Keratinocyte (primary cell): ENCODE data around the gene TIGAR. TPM values are rescaled to one million over a fixed set of nuclear protein-coding genes. Genes with fewer than 3 reads are reported as not detected.
A peak's percentile ranks its signal among the peaks of the same experiment; 100 is the strongest.

Experiments
- DNase-seq: peaks from one replicate; pipeline ENCODE4 v3.0.0-alpha.2; 2011; ENCODE audit warnings: low read depth, missing footprints, low spot score
- FAIRE-seq: peaks from 2 replicates; lab custom pipeline; 2011; peaks lifted over from hg19 to GRCh38; lab: Jason Lieb, UNC
- H2AFZ ChIP-seq: 2 replicates; pipeline ENCODE4 v1.6.0; 2012; ENCODE audit warnings: low read length, control low read depth, inconsistent platforms; ENCODE audit not compliant: control insufficient read depth
- H3K27ac ChIP-seq: 2 replicates; pipeline ENCODE4 v1.5.1; 2011; ENCODE audit warnings: low read length; ENCODE audit not compliant: control insufficient read depth, insufficient read depth
- H3K27me3 ChIP-seq: 3 replicates; pipeline ENCODE4 v1.6.0; 2011; ENCODE audit warnings: low read length; ENCODE audit not compliant: control insufficient read depth, insufficient read depth; ENCODE audit errors: extremely low read depth
- H3K36me3 ChIP-seq, 2 experiments: 2 replicates in 1 of 2; 3 replicates in 1 of 2; pipeline ENCODE4 v1.5.1; 2011; ENCODE audit warnings: low read length in 2 of 2, mild to moderate bottlenecking in 1 of 2; ENCODE audit not compliant: control insufficient read depth in 2 of 2, insufficient read depth in 2 of 2; ENCODE audit errors: extremely low read depth in 1 of 2
- H3K4me1 ChIP-seq: 3 replicates; pipeline ENCODE4 v1.5.1; 2011; ENCODE audit warnings: low read length; ENCODE audit not compliant: control insufficient read depth, insufficient read depth; ENCODE audit errors: extremely low read depth
- H3K4me2 ChIP-seq: 3 replicates; pipeline ENCODE4 v1.6.0; 2011; ENCODE audit warnings: low read depth, low read length; ENCODE audit not compliant: control insufficient read depth, insufficient read depth; ENCODE audit errors: extremely low read depth
- H3K4me3 ChIP-seq, 3 experiments: fragments of 200-600 bp in 1 of 3; sonication (generic) in 1 of 3; 2 replicates in 2 of 3; 3 replicates in 1 of 3; pipeline ENCODE4 v1.5.1; 2011 to 2016; ENCODE audit warnings: low read length in 3 of 3, mild to moderate bottlenecking in 3 of 3, control low read depth in 2 of 3, inconsistent platforms in 1 of 3, low read depth in 1 of 3, mixed read lengths in 1 of 3, mixed run types in 1 of 3, moderate library complexity in 1 of 3; ENCODE audit not compliant: control insufficient read depth in 2 of 3, insufficient read depth in 2 of 3; ENCODE audit errors: extremely low read depth in 1 of 3
- H3K79me2 ChIP-seq: 2 replicates; pipeline ENCODE4 v1.6.0; 2012; ENCODE audit warnings: low read length; ENCODE audit not compliant: control insufficient read depth, insufficient read depth
- H3K9ac ChIP-seq: 3 replicates; pipeline ENCODE4 v1.6.0; 2011; ENCODE audit warnings: low read length; ENCODE audit not compliant: control insufficient read depth, insufficient read depth; ENCODE audit errors: extremely low read depth
- H3K9me1 ChIP-seq: 3 replicates; pipeline ENCODE4 v1.6.0; 2011; ENCODE audit warnings: low read length; ENCODE audit not compliant: control insufficient read depth, insufficient read depth; ENCODE audit errors: extremely low read depth
- H3K9me3 ChIP-seq: 2 replicates; pipeline ENCODE4 v1.5.1; 2012; ENCODE audit warnings: low read depth, low read length; ENCODE audit not compliant: control insufficient read depth
- H4K20me1 ChIP-seq: 3 replicates; pipeline ENCODE4 v1.6.0; 2011; ENCODE audit warnings: low read length; ENCODE audit not compliant: control insufficient read depth, insufficient read depth; ENCODE audit errors: extremely low read depth
- CTCF ChIP-seq, 3 experiments: IDR thresholded peaks in 1 of 3; conservative IDR thresholded peaks in 1 of 3; optimal IDR thresholded peaks in 1 of 3; 2 replicates in 2 of 3; 3 replicates in 1 of 3; pipeline versions ENCODE3 to v1.5.1; 2011; ENCODE audit warnings: low read length in 3 of 3, mild to moderate bottlenecking in 3 of 3, moderate library complexity in 2 of 3, control low read depth in 1 of 3, inconsistent platforms in 1 of 3; ENCODE audit not compliant: insufficient read depth in 2 of 3; ENCODE audit errors: extremely low read depth in 1 of 3
- EZH2 ChIP-seq: IDR thresholded peaks from one replicate; pipeline ENCODE4 v1.6.1; 2012; ENCODE audit warnings: inconsistent platforms, mild to moderate bottlenecking, low read length, moderate library complexity
- dilution Hi-C: fragments of 300-500 bp; cut with MboI; formaldehyde crosslinking; loops from one replicate; pipeline ENCODE4 v1.7.0; 2020; ENCODE audit warnings: low sequenced_read_pairs; ENCODE audit not compliant: extremely low pct_ligation_motif_present
- polyA plus RNA-seq, 5 experiments: library from polyadenylated mRNA; depleted of rRNA in 3 of 5; stranded (reverse) in 3 of 5; stranded (forward) in 1 of 5; unstranded in 1 of 5; fragments of >200 nt; gene quantifications; 1 replicate in 1 of 5; 2 replicates in 3 of 5; 3 replicates in 1 of 5; pipeline versions ENCODE4 v1.2.1 to v1.2.3, GENCODE V29; 2011 to 2012; ENCODE audit warnings: missing spikeins in 2 of 5, low read depth in 1 of 5, low replicate concordance in 1 of 5

TIGAR gene
- polyA plus RNA-seq, 1 donor (not counting 4 experiments of a cell fraction or from before 2014, with no cell fraction given): 37.3 TPM

DNA sequence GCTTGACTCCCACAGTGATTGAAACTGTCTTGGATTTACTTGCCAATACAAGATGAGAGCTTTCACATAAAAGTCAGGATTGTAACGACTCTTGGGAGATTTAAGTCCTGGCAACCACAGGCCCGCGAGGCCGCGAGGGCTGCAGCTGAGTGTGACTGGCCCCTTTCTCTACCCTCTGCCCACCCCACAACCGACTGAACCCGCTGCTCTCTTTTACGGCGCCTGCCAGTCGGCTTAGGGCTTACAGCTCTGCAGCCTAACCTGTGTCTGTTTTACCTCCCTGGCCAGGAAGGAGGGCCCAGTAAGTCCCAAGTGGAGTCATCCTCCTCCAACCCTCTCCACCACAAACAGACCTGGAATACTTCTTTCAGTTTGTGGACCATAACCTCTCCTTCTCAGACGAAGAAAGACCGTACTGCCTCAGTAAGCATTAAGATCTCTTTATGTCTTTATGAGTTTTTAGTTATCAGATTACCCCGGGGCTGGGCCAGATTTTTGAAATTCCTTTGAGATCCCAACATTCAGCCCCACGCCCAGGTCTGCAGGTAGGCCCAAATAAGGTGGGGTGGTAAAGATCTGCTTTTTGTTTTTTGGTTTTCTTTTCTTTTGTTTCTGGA is 12.6 kb upstream of the TIGAR start:
- H3K9me3 ChIP-seq: no peaks in the 10 kb centered on the region
- TF ChIP-seq CTCF (optimal IDR thresholded peaks at IDR 0.05 in 1 of 3, IDR thresholded peaks at IDR 0.05 in 1 of 3, conservative IDR thresholded peaks at IDR 0.05 in 1 of 3; ENCODE audit: extremely low read depth in 1 of 3, insufficient read depth in 2 of 3, low read length in 3 of 3): no peak
- TF ChIP-seq EZH2: no peak
- no peaks in the 10 kb centered on the region for H3K27me3 ChIP-seq
- H3K36me3 ChIP-seq: peaks cover 5 to 16% of the 10 kb centered on the region in 2 experiments
- H3K4me3 ChIP-seq: peak overlapping the region; percentile 8 to 24 (median 19)
- dilution Hi-C loops: no loop called here
- H3K9ac ChIP-seq: peak overlapping the region; percentile 50
- FAIRE-seq (no peak), DNase-seq (no peak)
- peaks cover 10% of the 10 kb centered on the region for H4K20me1 ChIP-seq
- H3K79me2 ChIP-seq: no peaks in the 10 kb centered on the region
- no peaks in the 10 kb centered on the region for H3K9me1 ChIP-seq
- peak overlapping the region; percentile 71 for H3K4me2 ChIP-seq
- peaks cover 24% of the 10 kb centered on the region for H3K4me1 ChIP-seq
- H3K27ac ChIP-seq: peak overlapping the region; percentile 66
- H2AFZ ChIP-seq: no peak overlapping the region

- dilution Hi-C loops: no loop called here
Observed at GRCh38 chr12:4311776-4312175, 9.2 kb upstream of the TIGAR start.

More at GRCh38 chr12:4311776-4312175, 9.2 kb upstream of the TIGAR start:
- no peaks in the 10 kb centered on the region for H3K79me2 ChIP-seq
- H2AFZ ChIP-seq: no peak overlapping the region
- H3K9ac ChIP-seq: no peak overlapping the region
- H3K4me3 ChIP-seq: no peak overlapping the region
- no peaks in the 10 kb centered on the region for H3K9me1 ChIP-seq
- no peaks in the 10 kb centered on the region for H3K9me3 ChIP-seq
- FAIRE-seq (no peak), DNase-seq (no peak)
- H4K20me1 ChIP-seq: peaks cover 5% of the 10 kb centered on the region
- TF ChIP-seq CTCF (optimal IDR thresholded peaks at IDR 0.05 in 1 of 3, IDR thresholded peaks at IDR 0.05 in 1 of 3, conservative IDR thresholded peaks at IDR 0.05 in 1 of 3; ENCODE audit: extremely low read depth in 1 of 3, insufficient read depth in 2 of 3, low read length in 3 of 3) (no peak), EZH2 (no peak)
- H3K36me3 ChIP-seq: peaks cover 0 to 2% of the 10 kb centered on the region in 2 experiments
- H3K4me1 ChIP-seq: peaks cover 24% of the 10 kb centered on the region
- no peak overlapping the region for H3K27ac ChIP-seq
- no peak overlapping the region for H3K4me2 ChIP-seq
- no peaks in the 10 kb centered on the region for H3K27me3 ChIP-seq
